Astrocyte (in vitro differentiated cells and primary cell): ENCODE measurements around the gene EML6.

Experiments
- CTCF ChIP-seq: IDR thresholded peaks from 2 replicates; pipeline ENCODE4 v1.5.1; 2011; ENCODE audit warnings: low read depth, mild to moderate bottlenecking, inconsistent platforms, low read length, moderate library complexity; ENCODE audit not compliant: insufficient read depth
- EZH2 ChIP-seq: IDR thresholded peaks from 2 replicates; pipeline ENCODE4 v1.6.1; 2012; ENCODE audit warnings: mild to moderate bottlenecking, low read length, inconsistent platforms; ENCODE audit not compliant: insufficient read depth

GRCh38 chr2:54979321-54980044 lies 256.0 kb downstream of the EML6 start:
- no peak for TF ChIP-seq CTCF
- no peak for TF ChIP-seq EZH2
